T-helper 1 cell treated with Interleukin-12 subunit alpha and Interleukin-12 subunit beta and Interleukin-4 antibody, amounts not matched to agents 30 ng/mL and 1 ng/mL, for 36 hours (primary cell): ENCODE results near the gene CPOX. TPM values are rescaled to one million over a fixed set of nuclear protein-coding genes. Genes with fewer than 3 reads are reported as not detected.

ENCODE experiments used
- intact Hi-C: fragments of 100-400 bp; cut with micrococcal nuclease; formaldehyde crosslinking; loops from one replicate; pipeline ENCODE4 v1.15.1; 2024
- total RNA-seq: library from RNA; stranded (reverse); gene quantifications from 2 replicates; pipeline ENCODE4 v1.2.3, GENCODE V29; 2022

The CPOX gene
- total RNA-seq, 1 donor from 2014 or later, result 77.6 TPM

- intact Hi-C loops, result loop anchor here (1.0 to 10.0 kb wide), 2 partner anchors 8 to 340 kb away; partner anchors contain the start of gene DCBLD2
These were observed 28.2 kb downstream of the CPOX start for GRCh38 chr3:98565237-98565643.

DNA sequence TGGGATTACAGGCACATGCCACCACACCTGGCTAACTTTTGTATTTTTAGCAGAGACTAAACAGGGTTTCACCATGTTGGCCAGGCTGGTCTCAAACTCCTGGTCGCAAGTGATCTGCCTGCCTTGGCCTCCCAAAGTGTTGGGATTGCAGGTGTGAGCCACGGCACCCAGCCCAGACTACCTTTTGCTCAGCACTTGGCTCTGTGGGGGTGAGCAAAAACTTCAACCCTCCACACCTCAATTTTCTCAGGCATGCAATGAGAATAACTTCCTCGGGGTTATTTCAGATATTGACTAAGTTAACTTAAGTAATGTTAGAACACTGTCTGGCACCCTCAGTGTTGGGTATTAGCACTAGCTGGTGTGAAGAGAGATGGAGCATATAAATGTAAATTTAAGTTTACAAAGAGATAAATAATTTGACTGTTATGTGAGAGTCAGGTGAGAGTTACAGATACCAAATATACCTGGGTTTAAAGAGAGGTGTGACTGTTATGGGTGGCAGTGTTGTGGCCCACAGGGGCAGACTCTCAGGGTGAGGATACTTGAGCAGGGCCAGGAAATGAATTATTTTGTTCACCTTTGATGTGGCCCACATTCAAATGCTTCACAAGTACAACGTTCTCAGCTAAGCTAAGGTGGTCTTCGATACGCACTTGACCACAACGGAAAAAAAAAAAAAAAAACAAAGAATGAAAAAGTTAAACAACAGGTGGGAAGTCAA lies 29.0 kb downstream of the CPOX start:
- intact Hi-C loops, result loop anchor here (1.0 to 10.0 kb wide), 3 partner anchors 9 to 742 kb away; partner anchors contain the start of genes CRYBG3 and DCBLD2

GRCh38 chr3:98563661-98564281 lies 29.6 kb downstream of the CPOX start:
- intact Hi-C loops, result loop anchor here (1.0 to 10.0 kb wide), 3 partner anchors 23 to 741 kb away; partner anchors contain the start of genes CRYBG3 and DCBLD2

DNA sequence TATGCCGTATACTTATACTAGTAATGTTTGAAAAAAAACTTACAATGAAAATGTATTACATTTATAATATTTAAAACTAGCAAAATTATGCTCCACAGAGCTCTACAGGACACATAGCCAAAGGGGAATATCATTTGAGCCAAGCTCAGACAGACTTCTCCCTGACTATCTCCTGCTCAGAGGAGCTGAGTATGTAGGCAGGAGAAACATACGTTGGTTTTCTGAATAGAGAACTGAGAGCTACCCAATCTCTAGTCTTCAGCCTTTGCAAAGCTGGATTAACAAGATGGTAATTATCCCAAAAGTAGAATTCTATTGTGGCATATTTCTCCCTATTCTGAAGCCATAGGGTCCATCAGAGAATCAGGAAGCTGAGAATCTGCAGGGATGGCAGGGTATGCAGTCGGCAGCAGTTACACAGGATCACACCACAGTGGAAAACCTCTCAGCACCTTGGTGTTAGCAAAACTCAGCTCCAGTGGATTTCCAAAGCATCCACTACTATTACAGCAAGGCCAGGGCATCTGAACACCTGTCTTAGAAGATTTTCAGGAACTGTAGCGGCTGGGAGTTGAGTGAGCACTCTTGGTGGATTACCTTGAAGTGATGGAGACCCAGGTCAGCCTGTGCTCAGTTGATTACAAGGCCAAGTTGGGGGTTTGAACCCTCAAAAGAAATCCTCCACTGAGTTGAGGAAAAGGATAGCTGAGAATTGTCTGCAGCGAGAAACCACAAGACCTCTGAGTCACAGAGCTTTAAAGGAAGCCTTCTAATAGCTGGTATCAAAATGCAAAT lies 31.5 kb downstream of the CPOX start:
- intact Hi-C loops, result loop anchor here (5.0 to 10.0 kb wide), 2 partner anchors 343 to 740 kb away; partner anchors contain the start of genes CRYBG3 and DCBLD2

- intact Hi-C loops, result loop anchor here (5.0 to 10.0 kb wide), 2 partner anchors 344 to 739 kb away; partner anchors contain the start of genes CRYBG3 and DCBLD2
These were observed 32.5 kb downstream of the CPOX start for GRCh38 chr3:98560911-98561310.

- intact Hi-C loops, result loop anchor here (5.0 to 10.0 kb wide), 2 partner anchors 345 to 737 kb away; partner anchors contain the start of genes CRYBG3 and DCBLD2
These were observed 33.6 kb downstream of the CPOX start for GRCh38 chr3:98559769-98560168.

- intact Hi-C loops, result no loop called here
These were observed 35.1 kb downstream of the CPOX start for GRCh38 chr3:98558100-98558827.

DNA sequence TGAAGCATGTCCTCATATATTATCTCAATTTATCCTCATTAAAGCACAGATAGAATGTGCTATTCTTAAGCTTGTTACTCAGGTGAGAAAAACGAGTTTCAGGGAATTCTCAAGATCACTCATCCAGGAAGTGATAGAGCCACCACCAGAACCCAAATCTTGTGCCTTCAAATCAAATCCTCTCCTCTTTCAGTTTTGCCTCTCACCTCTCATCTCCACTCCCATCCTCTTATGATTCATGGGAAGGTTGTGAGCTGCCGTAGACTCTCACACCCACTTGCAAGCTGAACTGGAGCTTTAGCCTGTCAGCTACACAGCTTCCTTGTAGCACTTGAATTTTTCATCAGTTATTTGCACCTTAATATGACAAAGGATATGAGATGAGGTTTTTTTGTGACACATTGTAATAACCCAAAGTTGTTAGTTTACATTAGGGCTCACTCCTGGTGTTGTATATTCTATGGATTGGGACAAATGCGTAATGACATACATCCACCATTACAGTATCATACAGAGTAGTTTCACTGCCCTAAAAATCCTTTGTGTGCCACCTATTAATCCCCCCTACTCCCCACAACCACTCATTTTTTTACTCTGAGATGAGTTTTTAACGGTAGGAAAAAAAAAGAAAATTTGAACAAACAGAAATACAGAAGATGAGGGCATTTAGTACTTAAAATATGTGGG lies 35.9 kb downstream of the CPOX start:
- intact Hi-C loops, result loop anchor here (2.0 kb wide), 1 partner anchor 575 kb away; no protein-coding TSS in a partner anchor

- intact Hi-C loops, result loop anchor here (1.0 to 2.0 kb wide), 8 partner anchors 10 to 574 kb away; partner anchors contain the start of genes CLDND1 and CPOX
These were observed 37.0 kb downstream of the CPOX start for GRCh38 chr3:98556164-98557130.

DNA sequence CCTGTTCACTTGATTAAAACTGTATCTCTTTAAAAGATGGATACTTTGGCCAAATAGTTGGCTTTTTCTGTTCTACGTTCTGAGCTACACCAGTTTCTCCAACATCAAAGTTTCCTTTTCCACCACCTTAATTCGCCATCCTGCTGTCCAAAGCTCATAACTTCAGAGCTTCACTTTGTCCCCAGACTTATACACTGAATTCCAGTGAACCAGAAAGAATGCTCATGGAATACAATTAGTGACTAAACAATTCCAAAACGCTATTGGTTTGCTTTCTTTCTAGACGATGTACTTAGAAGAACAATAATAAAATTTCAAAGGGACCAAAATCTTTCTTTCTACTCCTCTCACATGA lies 38.4 kb downstream of the CPOX start:
- intact Hi-C loops, result no loop called here

DNA sequence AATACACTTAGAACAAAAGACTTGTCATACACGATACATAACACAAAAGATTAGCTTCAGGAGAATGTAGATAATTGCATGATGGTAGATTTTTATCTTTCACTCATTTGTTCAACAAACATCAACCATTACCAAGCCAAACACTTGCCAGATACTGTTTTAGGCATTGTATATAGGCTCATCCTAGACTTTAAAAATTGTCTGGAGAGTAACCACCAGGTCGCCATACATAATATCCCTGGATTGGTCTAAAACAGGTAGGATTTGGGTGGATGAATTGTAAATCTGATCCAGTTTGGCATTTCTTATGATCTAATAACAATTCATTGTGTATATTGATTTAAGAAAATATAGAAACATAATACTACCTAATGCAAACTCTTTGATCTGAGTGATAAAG lies 38.8 kb downstream of the CPOX start:
- intact Hi-C loops, result no loop called here

DNA sequence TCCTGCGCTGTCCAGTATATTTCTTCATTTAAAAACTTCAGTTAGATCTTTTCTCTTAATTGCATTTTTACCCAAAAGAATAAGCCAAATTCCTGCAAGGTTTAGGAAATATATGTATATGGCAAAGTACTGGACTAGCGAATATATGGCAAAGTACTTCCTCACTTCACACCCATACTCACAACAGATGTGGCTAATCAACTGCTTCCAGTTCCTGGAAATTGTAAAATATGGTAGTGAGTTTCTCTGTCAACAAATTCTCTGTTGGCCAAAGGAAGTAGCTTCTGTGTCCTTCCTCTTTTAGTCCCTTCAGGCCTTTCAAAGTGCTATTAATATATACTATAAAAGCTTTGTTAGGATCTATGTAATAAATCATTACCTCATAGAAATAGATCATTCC lies 39.7 kb downstream of the CPOX start:
- intact Hi-C loops, result no loop called here

DNA sequence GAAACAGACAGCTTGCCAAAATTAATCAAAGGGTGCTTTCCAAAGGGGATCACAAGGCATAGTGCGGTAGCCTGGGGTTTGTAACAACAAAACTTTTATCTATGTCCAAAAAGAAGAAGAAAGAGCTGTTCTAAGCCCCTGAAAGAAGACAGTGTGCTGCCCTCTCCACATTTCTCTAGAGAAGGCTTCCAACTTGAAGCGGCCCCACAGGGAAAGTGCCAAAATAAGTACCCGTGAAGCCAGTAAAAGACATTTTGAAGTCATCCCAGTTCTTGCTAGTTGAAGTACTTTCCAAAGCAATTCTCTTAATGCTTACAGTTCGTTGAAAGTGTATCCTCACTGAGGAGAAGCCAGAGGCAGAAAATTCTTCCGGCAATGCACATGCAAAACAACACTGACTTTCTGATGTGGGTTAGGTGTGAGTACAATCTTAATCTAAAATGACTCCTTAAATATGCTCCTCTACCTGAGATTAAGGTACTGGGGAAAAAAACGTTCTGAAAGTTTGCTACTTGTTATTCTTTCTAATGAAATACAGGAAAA lies 40.3 kb downstream of the CPOX start:
- intact Hi-C loops, result no loop called here

- intact Hi-C loops, result no loop called here
These were observed 41.0 kb downstream of the CPOX start for GRCh38 chr3:98552232-98553020.

- intact Hi-C loops, result no loop called here
These were observed 41.7 kb downstream of the CPOX start for GRCh38 chr3:98551754-98552153.

GRCh38 chr3:98551236-98551635 lies 42.2 kb downstream of the CPOX start:
- intact Hi-C loops, result no loop called here

DNA sequence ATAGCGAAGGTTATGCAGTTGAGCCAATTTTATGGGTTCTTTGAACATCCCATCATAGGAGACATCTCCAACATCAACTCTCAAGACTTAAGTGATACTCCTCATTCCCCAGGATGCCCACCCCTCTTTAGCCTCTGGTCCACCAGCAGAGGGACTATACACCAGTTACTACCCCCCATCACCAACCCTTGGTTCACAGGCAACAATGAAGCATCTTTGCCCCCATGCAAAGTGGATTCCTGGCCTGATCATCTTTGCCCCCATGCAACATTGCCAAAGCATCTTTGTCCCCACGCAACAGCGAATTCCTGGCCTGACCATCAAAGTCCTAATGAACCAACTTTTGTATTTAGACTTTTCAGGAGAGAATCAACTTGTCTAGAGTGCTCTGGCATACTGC lies 42.6 kb downstream of the CPOX start:
- intact Hi-C loops, result no loop called here

DNA sequence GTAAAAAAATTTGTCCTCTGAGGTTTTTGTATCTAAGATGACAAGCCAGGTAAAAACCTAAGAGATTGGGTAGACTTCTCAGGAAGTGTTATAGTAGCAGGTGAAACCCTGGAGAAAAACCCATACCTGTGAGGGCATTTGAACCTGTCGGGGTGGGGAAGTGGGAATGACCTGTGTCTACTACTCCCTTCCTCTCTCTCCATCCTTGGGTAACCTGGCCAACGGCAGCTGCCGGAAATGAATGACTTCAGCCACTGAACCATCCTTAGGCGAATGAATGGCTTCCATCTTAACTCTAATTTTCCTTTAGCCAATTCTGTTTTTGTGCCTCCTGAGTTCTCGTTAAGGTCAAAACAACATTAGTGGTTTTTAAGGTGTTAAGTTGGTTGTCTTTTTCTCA lies 44.9 kb downstream of the CPOX start:
- intact Hi-C loops, result no loop called here
